ENCODE data around the gene ADGB.

- TF ChIP-seq FOXK2 (IDR thresholded peaks at IDR 0.05): no peak
- no peak for TF ChIP-seq FOXA1 (IDR thresholded peaks at IDR 0.05)
- no peak for TF ChIP-seq BHLHE40 (IDR thresholded peaks at IDR 0.05; ENCODE audit: borderline replicate concordance)
These were observed 21.9 kb downstream of the ADGB start for GRCh38 chr6:146620655-146621054.
